Kidney tubule cell (primary cell): ENCODE measurements around the gene HHIPL1.

Source experiments
- DNase-seq: peaks from one replicate; pipeline ENCODE4 v3.0.0-alpha.2; 2018; ENCODE audit warnings: low spot score

HHIPL1 gene

DNA sequence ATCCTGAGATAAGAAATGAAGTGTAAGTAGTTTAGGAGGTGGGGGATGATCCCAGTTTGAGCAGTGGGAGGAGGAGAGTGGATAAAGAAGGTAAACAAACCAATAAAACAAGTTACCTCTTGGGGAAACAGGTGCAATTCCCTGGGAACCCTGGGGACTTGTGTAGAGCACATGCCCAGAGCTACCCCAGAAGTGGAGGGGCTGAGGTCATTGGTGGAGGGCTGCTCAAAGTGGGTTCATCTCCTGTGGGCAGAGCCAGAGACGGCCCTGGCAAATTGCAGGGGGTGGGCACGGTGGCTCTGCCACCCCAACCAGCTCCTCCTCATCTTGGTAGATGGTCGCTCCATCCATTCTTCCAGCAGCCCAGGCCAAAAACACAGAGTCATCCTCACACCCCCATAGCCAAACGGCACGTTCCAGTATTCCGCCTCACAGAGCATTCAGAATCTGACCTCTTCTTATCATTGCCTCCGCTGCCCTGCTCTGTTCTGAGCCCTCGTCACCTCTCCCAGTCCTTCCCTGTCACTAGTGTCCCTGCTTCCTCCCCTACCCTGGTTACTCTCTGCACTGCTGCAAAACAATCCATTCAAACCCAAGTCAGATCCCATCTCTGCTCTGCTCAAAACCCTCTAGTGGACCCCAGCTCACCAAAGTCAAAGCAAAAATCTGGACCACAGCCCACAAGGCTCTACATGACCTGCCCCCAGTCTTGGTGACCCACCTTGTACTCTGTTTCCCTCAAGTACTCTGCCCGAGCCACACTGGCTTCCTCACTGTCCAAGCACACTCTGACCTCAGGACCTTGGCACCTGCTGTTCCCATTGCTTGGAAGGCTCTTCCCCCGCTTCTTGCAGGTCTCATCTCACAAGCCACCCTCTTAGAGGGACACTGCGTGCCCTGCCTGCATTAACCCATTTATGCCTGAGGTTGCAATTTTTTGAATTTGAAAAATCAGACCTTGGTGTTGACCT lies 44.6 kb downstream of the HHIPL1 start:
- no peak for DNase-seq

DNA sequence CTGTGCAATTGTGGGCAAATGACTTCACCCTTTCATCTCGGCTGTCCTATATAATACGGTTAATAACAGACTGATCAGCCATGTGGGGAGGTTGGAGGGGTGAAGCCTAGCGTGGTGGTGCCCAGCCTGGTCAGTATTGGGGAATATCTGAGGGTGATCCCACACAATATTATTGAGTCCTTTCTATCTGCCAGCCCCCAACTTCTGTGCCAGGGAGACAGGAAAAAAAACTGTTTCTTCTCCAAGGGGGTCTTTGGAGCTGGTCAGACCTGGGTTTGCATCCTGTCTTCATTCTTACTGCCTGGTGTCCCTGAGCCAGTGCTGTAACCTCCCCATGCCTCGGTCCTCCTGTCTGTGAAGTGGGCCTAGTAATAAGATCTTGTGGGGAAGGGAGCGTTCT lies 45.7 kb downstream of the HHIPL1 start:
- no peak for DNase-seq

DNA sequence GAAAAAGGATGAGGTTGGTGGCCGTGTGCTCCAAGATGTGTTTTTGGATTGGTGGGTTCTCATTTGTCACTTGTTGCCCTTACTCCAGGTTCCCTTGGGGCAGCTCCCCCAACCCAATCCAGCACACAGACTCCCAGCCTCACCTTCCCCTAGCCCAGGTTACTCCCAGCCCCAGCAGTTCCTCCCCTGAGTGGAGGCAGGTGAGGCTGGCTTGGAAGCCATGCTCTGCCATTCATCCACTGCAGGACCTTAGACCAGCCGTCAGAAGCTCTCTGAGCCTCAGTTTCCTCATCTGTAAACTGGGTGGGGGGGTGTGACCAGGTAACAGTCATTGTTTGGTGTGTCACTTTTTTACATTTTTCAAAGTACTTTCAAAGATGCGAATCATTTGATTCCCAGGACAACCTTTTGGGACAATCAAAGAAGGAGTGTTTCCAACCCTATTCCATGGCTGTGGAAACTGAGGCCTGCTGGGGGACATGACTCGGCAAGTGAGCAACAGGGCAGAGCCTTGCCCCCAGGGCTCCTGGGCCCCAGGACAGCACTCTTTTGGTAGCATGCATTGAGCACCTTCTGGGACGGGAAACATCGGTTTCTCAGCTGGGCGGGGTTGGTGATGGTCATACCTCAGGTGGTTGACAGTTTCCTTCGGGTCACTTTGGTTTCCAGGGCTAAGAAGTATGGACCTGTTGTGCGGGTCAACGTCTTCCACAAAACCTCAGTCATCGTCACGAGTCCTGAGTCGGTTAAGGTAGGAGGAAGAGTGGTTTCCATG lies 46.4 kb downstream of the HHIPL1 start:
- DNase-seq = no peak

DNA sequence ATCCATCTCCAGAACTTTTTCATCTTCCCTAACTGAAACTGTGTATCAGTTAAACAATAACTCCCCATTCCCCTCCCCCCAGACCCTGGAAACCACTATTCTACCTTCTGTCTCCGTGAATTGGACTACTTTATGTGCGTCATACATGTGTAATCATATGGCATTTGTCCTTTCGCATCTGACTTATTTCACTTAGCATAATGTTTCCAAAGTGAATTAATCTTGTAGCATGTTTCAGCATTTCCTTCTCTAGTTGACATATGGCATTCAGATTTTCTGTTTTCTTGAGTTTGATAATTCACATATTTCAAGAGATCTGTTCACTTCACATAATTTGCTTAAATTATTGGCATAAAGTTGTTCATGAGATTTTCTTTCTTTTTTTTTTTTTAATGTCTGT lies 49.0 kb downstream of the HHIPL1 start:
- DNase-seq = no peak

DNA sequence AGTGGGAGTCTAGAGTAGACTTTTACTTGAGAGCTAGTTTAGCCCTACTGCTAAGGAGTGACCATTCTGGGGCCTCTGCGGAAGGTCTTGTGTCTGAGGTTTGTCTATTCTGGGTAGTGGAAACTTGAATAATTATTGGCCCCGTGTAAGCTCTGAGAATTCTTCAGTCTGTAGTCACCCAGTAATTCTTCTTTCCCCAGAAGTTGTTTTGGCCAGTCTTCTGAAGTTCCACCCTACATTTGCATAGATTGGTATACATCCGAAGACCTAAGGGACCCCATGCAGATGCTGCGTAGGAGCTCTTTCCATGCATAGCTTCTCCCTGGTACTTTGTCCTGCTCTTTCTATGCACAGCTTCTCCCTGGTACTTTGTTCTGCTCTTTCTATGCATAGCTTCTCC lies 52.0 kb downstream of the HHIPL1 start:
- DNase-seq = no peak

DNA sequence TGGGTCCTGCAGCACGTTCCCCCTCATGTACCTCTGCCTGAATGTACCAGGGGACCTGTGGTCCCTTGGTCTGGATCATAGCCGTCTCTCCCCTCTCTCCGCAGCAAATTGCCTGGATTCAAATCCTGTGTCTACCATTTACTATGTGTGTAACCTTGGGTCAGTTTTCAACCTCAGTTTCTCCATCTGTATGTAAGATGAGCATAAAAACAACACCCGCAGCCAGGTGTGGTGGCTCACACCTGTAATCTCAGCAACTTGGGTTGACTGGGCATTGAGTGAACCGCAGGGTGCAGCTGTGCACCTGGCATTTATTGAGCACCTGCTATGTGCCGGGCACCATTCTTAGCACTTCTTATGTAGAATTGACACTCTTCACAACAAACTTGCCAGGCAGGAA lies 53.3 kb downstream of the HHIPL1 start:
- DNase-seq = no peak

DNA sequence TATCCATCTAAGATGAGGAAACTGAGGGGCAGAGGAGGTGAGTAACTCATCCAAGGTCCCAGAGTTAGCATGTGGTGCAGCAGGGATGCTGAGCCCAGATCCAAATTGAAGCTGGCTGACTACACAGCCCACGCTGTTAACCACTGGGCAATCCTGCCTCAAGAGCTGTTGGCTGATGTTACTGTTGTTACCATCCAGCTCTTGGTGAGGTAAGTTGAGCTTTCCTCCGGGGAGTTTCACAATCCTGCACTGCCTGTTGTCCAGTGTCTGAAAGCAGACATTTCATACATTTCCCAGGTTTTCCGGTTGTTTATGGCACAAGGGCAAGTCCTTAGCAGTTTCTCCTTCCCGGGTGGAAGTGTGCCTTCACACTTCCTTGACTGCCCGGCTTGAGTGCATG lies 53.7 kb downstream of the HHIPL1 start:
- DNase-seq = no peak

DNA sequence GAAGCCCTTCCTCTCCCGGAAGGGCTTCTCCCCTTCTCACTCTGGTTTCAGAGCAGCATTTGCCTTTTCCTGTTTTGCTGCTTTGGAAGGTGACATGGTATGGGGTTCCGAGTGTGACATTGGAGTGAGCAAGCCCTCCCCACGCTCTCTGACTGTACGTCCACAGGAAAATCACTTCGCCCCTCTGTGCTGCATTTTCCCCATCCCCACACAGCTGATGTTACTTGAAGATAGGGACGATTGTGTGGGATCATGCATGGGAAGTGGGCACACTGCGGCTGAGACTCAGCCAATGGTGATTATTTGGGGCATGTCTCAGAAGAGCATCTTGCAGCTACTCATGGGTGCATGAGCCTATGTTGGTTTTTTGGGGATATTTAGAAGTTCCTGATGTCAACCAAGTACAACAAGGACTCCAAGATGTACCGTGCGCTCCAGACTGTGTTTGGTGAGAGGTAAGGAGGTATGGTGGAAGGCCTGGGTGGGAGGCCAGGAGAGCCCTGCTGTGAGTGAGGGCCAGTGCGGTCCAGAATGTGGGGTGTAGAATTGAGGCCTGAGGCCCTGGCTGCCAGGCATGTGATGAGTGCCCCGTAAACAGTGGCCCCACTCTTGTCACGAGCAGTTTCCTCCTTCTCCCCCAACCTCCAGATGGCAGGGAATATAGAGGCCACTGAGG lies 54.3 kb downstream of the HHIPL1 start:
- no peak for DNase-seq

DNA sequence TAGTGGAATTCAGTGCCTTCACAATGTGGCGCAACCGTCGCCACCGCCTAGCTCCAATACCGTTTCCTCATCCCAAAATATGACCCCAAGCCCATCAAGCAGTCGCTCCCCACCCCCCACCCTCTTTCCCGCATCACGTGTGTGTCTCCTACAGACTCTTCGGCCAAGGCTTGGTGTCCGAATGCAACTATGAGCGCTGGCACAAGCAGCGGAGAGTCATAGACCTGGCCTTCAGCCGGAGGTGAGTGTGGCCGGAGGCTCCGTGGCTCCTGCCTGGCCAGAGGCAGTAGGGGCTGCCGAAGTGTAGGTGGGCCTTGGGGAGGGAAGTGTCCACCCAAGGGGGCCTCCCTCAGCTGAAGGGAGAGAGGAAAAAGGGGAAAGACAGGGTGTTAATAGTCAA lies 54.9 kb downstream of the HHIPL1 start:
- DNase-seq = no peak

DNA sequence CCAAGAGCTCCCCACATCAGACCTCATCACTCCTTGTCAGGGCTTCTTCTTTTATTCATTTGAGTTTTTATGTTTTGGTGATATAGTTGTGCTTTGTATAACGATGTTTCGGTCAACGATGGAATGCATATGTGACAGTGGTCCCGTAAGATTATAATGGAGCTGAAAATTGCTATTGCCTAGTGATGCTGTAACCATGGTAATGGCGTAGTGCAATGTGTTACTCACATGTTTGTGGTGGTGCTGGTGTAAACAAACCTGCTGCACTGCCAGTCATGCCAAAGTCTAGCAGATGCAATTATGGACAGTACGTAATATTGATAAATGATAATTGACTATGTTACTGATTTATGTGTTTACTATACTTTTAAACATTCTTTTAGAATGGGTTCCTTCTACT lies 55.5 kb downstream of the HHIPL1 start:
- no peak for DNase-seq

DNA sequence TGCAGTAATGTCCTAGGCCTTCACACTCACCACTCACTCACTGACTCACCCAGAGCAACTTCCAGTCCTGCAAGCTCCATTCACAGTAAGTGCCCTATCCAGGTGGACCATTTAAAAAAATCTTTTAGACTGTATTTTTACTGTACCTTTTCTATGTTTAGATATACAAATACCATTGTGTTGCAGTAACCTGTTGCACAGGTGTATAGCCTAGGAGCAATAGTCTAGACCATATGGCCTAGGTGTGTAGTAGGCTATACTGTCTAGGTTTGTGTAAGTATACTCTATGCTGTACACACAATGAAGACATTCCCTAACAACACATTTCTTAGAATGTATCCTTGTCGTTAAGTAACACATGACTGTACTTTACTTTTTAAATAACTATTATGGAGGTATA lies 56.3 kb downstream of the HHIPL1 start:
- DNase-seq = no peak

DNA sequence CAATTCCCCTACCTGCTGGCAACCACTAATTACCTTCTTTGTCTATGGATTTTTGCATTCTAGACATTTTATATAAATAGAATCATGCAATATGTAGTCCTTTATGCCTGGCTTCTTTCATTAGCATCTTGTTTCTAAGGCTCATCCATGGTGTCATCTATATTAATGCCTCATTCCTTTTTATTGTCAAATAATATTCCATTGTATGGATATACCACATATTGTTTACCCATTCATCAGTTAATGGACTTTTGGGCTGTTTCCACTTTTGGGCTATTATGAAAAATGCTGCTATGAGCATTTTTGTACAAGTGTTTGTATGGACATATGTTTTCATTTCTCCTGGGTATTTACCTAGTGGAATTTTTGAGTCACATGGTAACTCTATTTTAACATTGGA lies 57.2 kb downstream of the HHIPL1 start:
- DNase-seq = no peak

DNA sequence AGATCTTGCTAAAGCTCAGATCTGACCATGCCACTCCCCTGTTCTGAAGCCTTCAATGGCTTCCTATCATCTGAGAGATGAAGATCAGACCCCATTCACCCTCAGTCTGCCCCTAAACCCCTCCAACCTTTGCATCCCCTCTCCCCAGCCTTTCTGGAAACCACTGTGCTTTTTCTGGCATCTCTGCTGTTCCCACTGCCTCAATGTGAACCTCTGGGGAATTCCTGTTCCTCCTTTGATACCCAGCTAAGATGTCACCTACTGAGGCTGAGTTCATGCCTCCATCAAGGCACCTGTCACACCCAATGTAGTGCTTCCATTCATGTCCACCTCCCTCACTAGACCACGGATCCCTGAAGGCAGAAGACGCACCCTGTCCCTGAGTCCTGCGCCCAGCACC lies 58.5 kb downstream of the HHIPL1 start:
- DNase-seq = no peak

DNA sequence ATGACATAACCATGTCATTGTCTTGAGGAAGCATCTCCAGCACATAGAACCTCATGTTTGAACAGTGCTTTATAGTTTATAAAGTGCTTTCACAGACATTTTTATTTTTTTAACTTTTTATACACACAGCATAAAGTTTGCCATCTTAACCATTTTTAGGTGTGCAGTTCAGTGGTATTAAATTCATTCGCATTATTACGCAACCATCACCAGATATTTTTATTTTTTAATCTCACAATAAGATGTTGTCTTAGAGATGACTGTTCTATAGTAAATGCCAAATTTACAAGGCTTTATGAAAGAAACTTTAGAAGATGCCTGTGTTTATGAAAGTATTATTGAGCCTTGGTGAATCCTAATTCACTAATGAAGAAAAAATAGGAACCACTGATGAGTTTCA lies 59.1 kb downstream of the HHIPL1 start:
- DNase-seq = no peak

DNA sequence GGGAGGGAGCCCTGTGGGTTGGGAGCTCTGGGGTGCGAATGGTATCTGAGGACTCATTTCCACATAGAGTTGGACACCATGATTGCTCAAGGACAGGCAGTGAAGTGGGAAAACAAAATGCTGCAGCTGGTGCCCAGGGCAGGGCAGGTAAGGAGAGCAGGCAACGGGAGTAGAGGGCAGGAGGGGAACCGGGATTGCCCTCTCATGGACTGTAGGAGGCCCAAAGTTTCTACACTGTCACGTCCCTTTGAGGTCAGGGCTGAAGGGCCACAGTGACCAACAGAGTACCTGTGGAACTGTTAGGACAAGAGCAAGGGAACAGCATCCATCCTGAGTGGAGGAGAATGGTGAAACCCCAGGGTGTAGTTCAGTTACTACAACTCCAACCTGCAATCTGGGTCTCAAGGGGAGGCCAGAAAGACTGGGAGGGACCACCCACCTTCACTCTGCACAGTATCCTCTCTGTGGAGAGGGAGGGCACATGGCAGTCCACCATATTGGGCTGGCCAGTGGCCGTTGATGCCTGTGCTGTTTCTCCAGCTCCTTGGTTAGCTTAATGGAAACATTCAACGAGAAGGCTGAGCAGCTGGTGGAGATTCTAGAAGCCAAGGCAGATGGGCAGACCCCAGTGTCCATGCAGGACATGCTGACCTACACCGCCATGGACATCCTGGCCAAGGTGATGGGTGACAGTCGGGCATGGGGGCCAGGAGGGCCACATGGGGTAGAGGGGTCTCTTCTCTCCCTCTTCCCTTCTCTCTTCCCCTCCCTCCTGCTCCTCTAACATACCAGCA lies 61.4 kb downstream of the HHIPL1 start:
- DNase-seq = no peak

DNA sequence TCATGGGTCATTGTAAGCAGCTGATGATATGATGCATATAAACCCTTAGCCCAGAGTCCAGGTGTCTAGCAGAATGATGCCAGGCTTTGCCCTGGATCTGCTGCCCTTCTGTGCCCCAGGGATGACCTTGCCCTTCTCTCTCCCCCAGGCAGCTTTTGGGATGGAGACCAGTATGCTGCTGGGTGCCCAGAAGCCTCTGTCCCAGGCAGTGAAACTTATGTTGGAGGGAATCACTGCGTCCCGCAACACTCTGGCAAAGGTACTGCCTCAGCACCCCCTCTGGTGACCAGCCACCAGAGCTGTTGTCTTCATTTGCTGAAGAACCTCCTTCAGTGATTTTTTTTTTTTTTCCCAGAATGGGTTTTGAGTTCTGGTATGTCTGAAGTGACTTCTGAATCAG lies 62.5 kb downstream of the HHIPL1 start:
- no peak for DNase-seq

DNA sequence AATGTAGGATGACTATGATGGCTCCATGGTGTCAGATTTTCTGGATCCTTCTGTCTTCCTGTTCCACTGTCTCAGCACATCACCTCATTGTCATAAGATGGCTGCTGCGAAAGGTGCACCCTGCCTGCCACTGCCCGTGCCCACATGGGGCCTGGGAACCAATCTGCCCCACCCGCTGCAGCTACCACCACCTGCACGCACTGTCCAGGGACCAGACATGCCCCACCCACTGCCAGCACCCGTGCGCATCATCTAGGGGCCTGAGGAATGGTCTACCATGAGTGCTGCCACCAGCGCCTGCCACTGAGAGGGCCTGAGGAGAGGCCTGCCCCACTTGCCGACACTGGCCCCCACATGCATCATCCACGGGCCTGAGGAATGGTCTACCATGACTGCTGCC lies 63.0 kb downstream of the HHIPL1 start:
- DNase-seq = no peak

DNA sequence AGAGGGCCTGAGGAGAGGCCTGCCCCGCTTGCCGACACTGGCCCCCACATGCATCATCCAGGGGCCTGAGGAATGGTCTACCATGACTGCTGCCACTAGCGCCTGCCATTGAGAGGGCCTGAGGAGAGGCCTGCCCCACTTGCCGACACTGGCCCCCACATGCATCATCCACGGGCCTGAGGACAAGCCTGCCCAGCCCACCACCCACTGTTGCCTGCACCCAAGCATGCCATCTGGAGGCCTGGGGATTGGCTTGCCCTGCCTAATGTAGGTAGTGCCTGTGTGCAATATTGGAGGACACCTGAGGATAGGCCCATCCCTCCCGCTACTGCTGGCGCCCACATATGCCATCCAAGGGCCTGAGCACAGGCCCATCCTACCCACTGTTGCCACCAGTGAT lies 63.5 kb downstream of the HHIPL1 start:
- no peak for DNase-seq

DNA sequence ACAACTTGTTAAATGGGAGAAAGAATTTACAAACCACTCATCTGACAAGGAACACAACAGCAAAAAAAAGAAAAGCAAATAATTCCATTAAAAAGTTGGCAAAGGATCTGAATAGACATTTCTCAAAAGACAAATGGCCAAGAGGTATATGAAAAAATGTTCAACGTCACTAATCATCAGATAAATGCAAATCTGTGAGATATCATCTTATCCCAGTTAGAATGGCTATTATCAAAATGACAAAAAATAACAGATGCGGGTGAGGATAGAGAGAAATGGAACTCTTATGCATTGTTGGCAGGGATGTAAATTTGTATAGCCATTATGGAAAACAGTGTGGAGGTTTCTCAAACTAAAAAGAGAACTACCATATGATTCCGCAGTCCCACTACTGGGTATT lies 69.0 kb downstream of the HHIPL1 start:
- no peak for DNase-seq

DNA sequence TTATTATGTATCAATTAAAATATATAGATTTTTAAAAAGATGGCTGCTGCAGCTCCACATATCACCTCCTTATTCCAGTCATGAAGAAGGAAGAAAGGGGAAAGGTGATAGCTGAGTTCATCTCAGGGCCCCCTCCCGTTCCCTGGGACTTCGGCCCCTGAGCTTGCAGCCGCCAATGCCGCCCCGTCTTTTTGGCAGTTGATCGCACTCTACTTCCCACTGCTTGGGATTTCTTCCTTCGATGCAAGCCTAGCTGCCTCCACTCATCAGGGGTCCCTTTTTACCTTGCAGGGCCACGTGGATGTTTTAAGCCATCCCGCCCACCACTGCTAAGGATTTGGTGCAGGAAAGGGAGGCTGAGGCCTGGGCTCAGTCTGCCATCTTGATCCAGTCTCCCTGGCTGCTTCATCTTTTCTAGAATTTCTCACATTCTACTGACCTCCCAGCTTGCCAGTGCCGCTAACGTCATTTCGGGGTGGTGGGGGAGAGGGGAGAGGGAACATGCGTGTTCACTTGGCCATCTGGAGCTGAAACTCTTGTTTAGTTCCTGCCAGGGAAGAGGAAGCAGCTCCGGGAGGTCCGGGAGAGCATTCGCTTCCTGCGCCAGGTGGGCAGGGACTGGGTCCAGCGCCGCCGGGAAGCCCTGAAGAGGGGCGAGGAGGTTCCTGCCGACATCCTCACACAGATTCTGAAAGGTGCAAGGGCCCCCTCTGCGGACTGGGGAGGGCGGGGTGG lies 70.5 kb downstream of the HHIPL1 start:
- DNase-seq = no peak
